ENCODE data around the gene DBF4B.

Gene DBF4B

GRCh38 chr17:44760474-44761308 is 52.2 kb downstream of the DBF4B start:
- no peak for DNase-seq

DNA sequence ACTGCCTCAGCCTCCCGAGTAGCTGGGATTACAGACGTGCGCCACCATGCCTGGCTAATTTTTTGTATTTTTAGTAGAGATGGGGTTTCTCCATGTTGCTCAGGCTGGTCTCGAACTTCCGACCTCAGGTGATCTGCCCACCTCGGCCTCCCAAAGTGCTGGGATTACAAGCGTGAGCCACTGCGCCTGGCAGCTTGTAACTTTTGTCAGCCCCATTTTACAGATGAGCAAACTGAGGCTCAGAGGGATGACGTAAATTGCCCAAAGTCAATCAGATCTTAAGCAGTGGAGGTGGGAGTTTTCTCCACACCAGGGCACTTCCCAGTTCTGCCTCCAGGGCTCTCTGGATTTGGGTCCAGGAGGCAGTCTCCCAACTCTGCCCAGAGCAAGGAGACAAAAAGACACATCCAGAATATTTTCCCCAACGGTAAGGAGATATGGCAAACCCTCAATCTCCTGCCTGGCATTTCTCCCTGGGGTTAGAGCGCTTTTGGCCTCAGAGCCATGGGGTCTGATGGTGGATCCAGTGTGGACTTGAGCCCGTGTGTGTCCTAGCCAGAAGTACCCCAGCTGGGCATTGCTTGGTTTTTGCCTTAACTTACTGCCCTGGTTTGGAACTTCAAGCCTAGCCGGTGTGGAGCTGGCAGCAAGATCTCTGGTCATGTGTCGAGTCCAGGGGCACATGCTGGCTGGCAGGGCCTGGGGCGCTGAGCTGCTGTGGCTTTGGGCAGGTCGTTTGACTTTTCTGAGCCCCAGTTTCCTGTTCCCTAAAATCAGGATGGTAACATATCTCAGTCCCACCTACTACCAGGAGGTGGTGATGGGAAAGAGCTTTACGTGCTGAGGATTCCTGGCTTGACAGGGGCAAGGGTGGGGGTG is 53.7 kb downstream of the DBF4B start:
- no peak for DNase-seq

DNA sequence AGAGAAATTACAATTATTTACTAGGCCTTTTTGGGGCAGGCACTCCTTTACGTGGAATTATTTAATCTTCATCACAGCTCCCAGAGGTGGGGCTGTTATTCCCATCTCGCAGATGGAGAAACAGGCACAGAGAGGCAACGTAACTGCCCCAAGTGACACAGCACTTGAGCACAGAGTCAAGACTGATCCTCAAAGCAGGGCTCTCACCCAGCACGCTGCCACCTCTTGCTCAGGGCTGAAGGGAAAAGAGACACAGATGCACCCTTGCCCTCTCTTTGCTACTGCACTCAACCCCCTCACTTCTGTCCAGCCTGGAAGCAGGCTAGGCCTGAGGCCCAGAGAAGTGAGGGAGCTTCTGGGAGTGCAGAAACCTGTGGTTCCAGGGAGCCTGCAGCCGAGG is 54.7 kb downstream of the DBF4B start:
- DNase-seq, result no peak

DNA sequence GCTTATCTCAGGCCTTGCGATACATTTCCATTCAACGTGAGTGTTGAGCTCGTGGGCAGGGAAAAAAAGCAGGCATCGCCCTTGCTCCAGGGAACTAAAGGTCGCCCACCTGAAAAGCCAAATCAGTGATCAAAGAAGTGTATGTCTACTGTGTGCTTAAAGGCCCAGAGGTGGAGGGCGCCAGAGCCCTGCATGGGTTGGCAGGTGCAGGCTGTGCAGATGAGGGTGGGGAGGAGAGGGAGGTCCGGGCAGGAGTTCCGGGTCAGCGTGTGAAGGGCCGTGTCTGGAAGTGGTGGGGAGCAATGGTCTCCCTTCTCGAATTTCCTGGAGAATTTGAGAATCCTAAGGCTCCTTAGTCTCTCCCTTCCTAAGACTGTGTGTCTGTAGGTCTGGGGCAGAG is 57.5 kb downstream of the DBF4B start:
- no peak for DNase-seq

DNA sequence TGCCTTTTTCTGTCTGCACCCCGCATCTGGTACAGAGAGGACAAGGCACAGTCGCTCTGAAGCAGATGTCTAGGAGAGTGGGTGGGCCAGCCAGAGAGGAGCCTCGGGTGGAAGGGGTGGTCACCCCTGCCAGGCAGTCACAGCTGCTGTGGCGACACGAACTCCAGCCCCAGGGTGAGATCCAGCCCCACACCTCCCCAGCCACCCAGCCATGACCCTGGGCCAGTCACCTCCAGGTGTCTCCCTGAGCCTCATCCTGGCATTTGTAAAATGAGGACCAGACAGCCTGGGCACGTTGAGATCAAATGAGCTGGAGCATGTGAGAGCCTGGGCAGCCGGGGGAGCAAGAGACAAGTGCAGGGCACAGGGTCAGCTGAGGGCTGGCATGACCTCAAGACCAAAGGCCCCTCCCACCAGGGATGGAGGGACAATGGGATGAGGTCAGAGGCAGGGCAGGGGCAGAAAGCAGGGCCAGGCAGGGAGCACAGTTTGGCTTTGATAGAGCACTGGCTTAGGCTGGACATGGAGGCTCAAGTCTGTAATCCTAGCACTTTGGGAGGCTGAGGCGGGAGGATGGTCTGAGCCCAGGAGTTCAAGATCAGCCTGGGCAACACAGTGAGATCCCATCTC is 58.1 kb downstream of the DBF4B start:
- DNase-seq, result no peak

DNA sequence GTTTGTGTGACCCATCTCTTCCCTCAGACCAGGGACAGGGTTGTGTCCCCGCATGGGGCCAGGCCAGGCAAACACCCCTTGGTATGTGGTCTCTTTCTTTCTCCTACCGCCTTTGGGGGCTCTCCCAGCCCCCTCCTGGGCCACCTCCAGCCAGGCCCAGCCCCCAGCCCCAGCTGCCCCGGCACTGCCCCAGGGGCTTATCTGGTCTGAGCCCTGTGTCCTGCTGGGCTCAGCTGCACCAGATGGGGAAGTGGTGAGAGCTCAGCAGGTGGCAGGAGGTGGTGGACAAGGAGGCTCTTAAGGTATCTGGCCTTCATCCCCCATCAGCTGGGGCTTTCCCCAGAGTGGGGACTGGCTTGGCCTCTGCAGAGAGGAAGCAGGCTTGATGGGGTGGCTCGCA is 59.0 kb downstream of the DBF4B start:
- DNase-seq, result no peak

- DNase-seq, result no peak
These were observed 60.2 kb downstream of the DBF4B start for GRCh38 chr17:44768505-44769142.

GRCh38 chr17:44769230-44769629 is 60.8 kb downstream of the DBF4B start:
- DNase-seq, result no peak

DNA sequence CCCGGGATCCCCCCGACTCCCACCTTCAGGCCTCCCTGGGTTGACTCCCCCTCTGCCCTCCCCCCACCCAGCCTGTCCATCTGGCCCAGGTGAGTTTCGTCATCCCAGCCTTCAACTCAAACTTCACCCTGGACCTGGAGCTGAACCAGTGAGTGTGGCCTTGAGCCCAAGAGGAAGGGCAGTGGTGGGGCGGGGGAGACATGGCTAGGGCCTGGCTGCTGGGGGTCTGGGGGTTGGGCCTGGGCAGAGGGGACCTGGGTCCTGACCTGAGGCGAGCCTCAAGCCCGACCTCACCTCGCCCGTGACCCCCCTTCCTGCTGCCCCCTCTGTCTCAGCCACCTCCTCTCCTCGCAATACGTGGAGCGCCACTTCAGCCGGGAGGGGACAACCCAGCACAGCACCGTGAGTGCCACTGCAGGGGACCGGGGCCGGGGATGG is 61.2 kb downstream of the DBF4B start:
- DNase-seq, result no peak

- no peak for DNase-seq
These were observed 61.9 kb downstream of the DBF4B start for GRCh38 chr17:44770166-44770925.

DNA sequence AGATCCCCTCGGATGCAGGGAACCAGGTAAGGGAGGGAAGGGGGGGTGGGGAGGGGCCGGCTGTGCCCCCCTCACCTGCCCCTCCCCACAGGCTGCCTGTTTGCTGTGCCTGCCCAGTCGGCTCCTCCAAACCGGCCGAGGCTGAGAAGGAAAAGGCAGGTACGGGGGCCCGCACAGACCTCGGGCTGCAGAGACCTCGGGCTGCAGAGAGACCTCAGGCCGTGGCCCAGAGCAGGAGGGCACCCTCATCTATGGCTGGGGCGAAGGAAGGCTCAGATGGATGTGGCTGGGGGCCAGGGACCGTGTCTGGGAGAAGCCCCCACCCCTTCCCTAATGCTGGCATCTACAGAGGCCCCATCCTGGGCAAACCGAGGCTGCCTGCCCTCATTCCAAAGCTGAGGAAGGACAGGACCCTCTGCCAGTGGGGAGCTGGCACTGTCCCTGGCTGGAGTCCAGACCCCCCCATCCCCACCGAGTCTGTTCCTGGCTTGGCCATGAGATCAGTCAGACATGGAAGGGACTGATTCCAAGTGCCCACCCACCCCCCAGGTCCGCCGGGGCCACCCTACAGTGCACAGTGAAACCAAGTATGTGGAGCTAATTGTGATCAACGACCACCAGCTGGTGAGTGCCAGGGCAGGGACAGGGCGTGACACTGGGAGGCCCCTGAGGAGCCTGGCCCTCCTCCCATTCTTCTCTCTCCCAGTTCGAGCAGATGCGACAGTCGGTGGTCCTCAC is 64.0 kb downstream of the DBF4B start:
- DNase-seq, result no peak

DNA sequence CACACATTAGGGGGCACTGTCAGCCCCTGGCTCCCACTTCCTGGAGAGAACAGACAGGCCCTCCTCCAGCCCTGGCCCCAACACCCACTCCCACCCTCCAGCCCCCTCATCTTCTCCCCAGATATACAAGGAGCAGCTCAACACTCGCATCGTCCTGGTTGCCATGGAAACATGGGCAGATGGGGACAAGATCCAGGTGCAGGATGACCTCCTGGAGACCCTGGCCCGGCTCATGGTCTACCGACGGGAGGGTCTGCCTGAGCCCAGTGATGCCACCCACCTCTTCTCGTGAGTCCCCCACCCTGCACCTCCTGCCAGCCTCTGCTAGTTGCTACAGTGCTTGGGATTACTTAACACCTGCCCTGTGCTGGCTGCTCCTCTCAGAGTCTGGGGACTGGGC is 64.7 kb downstream of the DBF4B start:
- DNase-seq, result no peak

- DNase-seq, result peak; percentile 37
These were observed 66.0 kb downstream of the DBF4B start for GRCh38 chr17:44774271-44775135.

- DNase-seq, result peak; percentile 84
These were observed 66.8 kb downstream of the DBF4B start for GRCh38 chr17:44775136-44775837.

DNA sequence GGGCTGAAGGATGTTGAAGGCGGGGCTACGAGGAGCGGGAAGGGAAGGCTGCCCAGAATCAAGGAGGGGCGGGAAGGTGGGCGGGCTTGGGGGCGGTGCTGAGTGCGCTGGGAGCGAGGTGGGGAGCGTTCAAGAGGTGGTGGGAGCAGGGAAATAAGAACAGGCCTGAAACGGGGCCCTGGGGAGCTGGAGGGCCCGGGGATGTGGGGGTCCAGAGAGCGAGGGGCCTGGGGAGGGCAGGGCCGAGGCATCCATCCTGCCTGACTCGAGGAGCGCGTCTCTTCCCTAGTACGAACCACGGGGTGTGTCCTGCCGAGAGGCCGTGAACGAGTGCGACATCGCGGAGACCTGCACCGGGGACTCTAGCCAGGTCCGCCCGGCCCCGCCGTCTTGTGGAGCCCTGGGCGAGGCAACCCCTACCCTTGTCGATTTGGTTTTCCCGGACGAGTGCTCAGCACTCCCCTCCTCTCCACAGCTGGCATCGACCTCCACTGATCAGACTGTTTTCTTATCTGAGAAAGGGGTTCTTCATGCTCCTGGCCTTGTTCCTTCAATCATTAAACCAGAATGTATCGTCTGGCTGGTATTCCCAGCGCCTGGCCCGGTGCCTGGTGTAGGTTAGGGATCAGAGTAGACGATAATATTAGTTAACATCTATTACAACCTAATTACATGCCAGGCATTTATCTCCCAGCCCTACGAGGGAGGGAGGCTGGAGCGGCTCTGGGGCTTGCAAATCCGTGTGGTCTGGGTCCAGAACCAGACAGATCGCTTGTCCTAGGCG is 67.6 kb downstream of the DBF4B start:
- DNase-seq, result no peak

- DNase-seq, result no peak
These were observed 68.3 kb downstream of the DBF4B start for GRCh38 chr17:44776628-44777393.

GRCh38 chr17:44777394-44778348 is 69.2 kb downstream of the DBF4B start:
- DNase-seq, result no peak
